Measurements from ENCODE around the gene CCDC146.

The CCDC146 gene

DNA sequence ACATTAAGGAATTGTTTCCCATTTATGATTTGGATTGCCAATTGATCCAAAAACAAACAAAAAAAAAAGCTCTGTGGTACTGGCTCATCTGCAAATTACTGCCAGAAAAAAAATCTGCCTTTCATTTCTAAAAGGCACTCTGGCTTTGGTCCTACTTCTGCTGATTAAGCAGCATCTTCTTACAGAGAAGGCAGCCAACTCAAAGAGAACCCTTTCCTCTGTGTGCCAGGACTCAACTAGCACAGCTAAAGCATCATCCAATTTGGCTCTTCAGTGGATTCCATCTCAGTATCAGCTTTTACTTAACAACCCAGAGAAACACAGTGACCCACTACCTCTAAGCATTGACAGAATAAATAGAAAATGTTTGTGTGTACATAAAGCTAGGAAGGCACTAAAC is 213.2 kb downstream of the CCDC146 start:
- no peak for DNase-seq

DNA sequence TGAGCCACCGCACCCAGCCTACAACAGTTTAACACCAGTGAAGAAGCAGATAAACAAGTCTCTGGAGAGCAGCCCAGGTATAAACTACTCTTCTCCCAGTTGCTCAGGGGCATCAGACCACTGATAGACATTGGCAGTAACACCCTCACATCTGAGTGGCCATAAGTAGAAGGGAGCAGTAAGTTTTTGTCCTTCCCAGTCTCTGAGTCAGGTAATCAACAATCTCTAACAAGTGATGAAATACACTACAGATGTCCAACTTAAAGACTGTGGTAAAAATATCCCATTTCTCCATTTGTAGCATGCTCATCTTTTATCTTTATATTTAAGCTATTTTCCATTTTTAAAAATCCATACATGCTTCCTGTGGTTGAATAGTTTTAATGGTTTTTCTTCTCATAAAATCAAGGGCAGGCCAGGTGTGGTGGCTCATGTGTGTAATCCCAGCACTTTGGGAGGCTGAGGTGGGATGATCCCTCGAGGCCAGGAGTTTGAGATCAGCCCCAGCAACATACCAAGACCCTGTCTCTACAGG is 215.1 kb downstream of the CCDC146 start:
- DNase-seq, result no peak

DNA sequence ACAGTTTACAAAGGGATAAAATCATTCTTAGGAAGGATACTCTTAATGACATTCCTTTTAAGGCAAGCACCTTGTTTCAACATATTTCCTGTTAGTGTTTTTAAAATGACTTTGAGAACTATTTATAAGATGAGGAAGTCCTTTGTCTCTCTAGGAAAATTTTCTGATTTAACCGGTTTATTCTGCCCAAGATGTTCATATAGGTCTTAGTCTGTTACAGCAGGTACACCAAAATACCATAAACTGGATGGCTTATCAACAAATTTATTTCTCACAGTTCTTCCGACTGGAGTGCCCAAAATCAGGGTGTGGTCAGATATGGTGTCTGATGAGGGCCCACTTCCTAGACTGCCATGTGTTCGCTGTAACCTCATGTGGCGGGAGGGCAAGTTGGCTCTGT is 215.8 kb downstream of the CCDC146 start:
- no peak for DNase-seq

DNA sequence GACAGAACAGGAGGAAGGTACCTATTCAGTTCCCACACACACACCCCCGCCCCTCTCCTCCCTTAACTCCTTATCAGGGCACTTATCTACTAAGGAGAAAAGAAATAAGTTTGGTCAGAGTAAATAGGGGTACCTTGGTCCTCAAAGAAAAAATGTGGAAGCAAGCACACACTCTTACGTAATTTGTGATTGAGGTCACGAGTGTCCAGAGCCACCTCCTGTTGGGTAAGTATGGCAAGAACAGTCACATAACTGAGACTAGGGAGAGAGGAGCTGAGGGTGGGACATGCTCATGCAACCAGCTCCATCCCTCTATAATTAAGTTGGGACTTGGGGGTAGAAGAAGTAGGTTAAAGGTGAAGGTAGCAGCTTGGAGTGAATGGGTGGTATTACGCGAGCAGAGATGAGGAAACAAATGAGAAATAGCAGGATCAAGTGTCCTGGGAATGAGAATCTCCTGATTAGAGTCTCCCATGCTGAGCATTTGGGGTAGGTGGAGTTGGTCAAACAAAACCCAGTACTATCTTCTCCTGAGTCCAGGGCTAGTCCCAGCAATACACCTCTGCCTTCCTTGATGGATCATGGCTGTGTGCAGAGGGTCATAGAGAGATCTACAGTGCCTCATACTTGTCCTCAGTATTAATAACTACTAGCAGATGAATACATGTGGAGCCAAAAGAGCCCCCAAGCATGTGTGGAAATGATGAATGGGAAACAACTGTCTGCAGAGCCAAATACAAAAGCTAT is 216.6 kb downstream of the CCDC146 start:
- no peak for DNase-seq

DNA sequence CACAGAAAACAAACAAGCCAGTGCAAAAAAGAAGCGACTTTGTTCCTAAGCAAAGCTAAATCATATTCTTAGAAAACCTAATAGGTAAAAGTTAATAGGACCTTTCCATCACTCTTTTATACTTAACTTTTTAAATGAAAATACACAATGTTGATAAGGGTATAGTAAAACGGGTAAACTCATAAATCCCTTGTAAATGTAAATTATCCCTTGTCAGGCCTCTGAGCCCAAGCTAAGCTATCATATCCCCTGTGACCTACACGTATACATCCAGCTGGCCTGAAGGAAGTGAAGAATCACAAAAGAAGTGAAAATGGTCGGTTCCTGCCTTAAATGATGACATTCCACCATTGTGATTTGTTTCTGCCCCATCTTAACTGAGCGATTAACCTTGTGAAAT is 217.3 kb downstream of the CCDC146 start:
- no peak for DNase-seq
